A549 (cell line): ENCODE results near the gene FOXQ1. TPM values are rescaled to one million over a fixed set of nuclear protein-coding genes. Genes with fewer than 3 reads are reported as not detected.

ENCODE experiments used
- ATAC-seq, 2 experiments: fragments of 200-7000 bp in 1 of 2; fragments of >200 bp in 1 of 2; cut with Nextera tagmentation in 1 of 2; cut with Tn5 transposase in 1 of 2; 3 replicates each; pipeline versions ENCODE4 v1.8.0 to v1.9.1; 2018 to 2020; ENCODE audit warnings: mild to moderate bottlenecking in 1 of 2, moderate library complexity in 1 of 2
- CTCF ChIA-PET: fragments of 300-600 bp; sonication (Branson Sonifier 250); formaldehyde crosslinking; extraction: SDS; loops from one replicate; lab custom pipeline; 2021; ENCODE audit warnings: antibody characterized with exemption, inconsistent platforms; lab: Yijun Ruan, JAX
- POLR2A ChIA-PET: fragments of 350-600 bp; formaldehyde crosslinking; extraction: SDS; loops from one replicate; lab custom pipeline; 2021; ENCODE audit warnings: antibody characterized with exemption, inconsistent platforms; lab: Yijun Ruan, JAX
- DNase-seq, 2 experiments: peaks; one replicate each; pipeline versions ENCODE4 v3.0.0 to v3.0.0-alpha.2; 2011 to 2016; ENCODE audit warnings: low read depth in 1 of 2, low spot score in 1 of 2
- FAIRE-seq: peaks from 2 replicates; lab custom pipeline; 2011; peaks lifted over from hg19 to GRCh38; lab: Jason Lieb, UNC
- H3K27ac ChIP-seq, 2 experiments: fragments of >200 bp; sonication (Bioruptor Twin); formaldehyde crosslinking; 3 replicates each; pipeline ENCODE4 v1.5.1; 2016 to 2017
- H3K4me1 ChIP-seq: fragments of >200 bp; sonication (Bioruptor Twin); formaldehyde crosslinking; 3 replicates; pipeline ENCODE4 v1.6.1; 2016
- H3K4me2 ChIP-seq: fragments of >200 bp; sonication (Bioruptor Twin); formaldehyde crosslinking; 3 replicates; pipeline ENCODE4 v1.6.1; 2016
- H3K4me3 ChIP-seq: fragments of >200 bp; sonication (Bioruptor Twin); formaldehyde crosslinking; 3 replicates; pipeline ENCODE4 v1.5.1; 2016
- H3K9me3 ChIP-seq: fragments of >200 bp; sonication (Bioruptor Twin); formaldehyde crosslinking; 3 replicates; pipeline ENCODE4 v1.6.1; 2016
- CHD4 ChIP-seq: fragments of 200-600 bp; sonication (generic); IDR thresholded peaks from 2 replicates; pipeline ENCODE4 v1.6.1; 2016; ENCODE audit warnings: antibody characterized with exemption, mild to moderate bottlenecking, borderline replicate concordance
- EHF ChIP-seq: fragments of 250-450 bp; sonication (Bioruptor Pico); IDR thresholded peaks from 2 replicates; pipeline ENCODE4 v1.5.0; 2020; ENCODE audit warnings: mild to moderate bottlenecking
- EP300 ChIP-seq, 2 experiments: fragments of >200 bp; sonication (Bioruptor Twin); formaldehyde crosslinking; IDR thresholded peaks; 2 replicates in 1 of 2; 3 replicates in 1 of 2; pipeline ENCODE4 v1.6.1; 2016 to 2017
- ESRRA ChIP-seq: fragments of 150-350 bp; IDR thresholded peaks from 2 replicates; pipeline ENCODE4 v1.6.1; 2014; ENCODE audit warnings: mild to moderate bottlenecking, low read length, borderline replicate concordance
- FOSB ChIP-seq: fragments of 250-450 bp; sonication (Bioruptor Pico); IDR thresholded peaks from 2 replicates; pipeline ENCODE4 v1.5.0; 2020; ENCODE audit warnings: mild to moderate bottlenecking, moderate library complexity
- FOXS1 ChIP-seq: fragments of 250-450 bp; sonication (Bioruptor Pico); IDR thresholded peaks from 2 replicates; pipeline ENCODE4 v1.5.0; 2020; ENCODE audit warnings: mild to moderate bottlenecking, moderate library complexity
- GATA3 ChIP-seq: IDR thresholded peaks from 2 replicates; pipeline ENCODE4 v1.6.1; 2012; ENCODE audit warnings: borderline replicate concordance
- HDAC2 ChIP-seq: fragments of 200-600 bp; sonication (generic); IDR thresholded peaks from 2 replicates; pipeline ENCODE4 v1.6.1; 2016
- JUN ChIP-seq, 2 experiments: fragments of >200 bp; sonication (Bioruptor Twin); formaldehyde crosslinking; IDR thresholded peaks; 2 replicates in 1 of 2; 3 replicates in 1 of 2; pipeline ENCODE4 v1.6.1; 2016 to 2017
- JUNB ChIP-seq: fragments of >200 bp; sonication (Bioruptor Twin); formaldehyde crosslinking; IDR thresholded peaks from 2 replicates; pipeline ENCODE4 v1.6.1; 2016
- MAZ ChIP-seq: fragments of 150-350 bp; IDR thresholded peaks from 2 replicates; pipeline ENCODE4 v1.6.1; 2014; ENCODE audit warnings: antibody characterized with exemption, low read depth, low read length, borderline replicate concordance
- POLR2A ChIP-seq: IDR thresholded peaks from 2 replicates; pipeline ENCODE4 v1.6.1; 2012; ENCODE audit warnings: mild to moderate bottlenecking, low read length
- RAD21 ChIP-seq, 2 experiments: fragments of >200 bp in 1 of 2; sonication (Bioruptor Twin) in 1 of 2; formaldehyde crosslinking in 1 of 2; IDR thresholded peaks in 1 of 2; conservative IDR thresholded peaks in 1 of 2; 2 replicates in 1 of 2; 3 replicates in 1 of 2; pipeline ENCODE4 v1.6.1; 2012 to 2018; ENCODE audit warnings: inconsistent platforms in 1 of 2
- SREBF2 ChIP-seq: fragments of 450-650 bp; IDR thresholded peaks from 2 replicates; pipeline ENCODE4 v1.6.1; 2014; ENCODE audit warnings: mild to moderate bottlenecking, moderate library complexity
- TP53 ChIP-seq: fragments of 250-450 bp; sonication (Bioruptor Pico); IDR thresholded peaks from 2 replicates; pipeline ENCODE4 v1.5.0; 2021; ENCODE audit warnings: mild to moderate bottlenecking, moderate library complexity
- ZC3H11A ChIP-seq: fragments of 450-650 bp; IDR thresholded peaks from 2 replicates; pipeline ENCODE4 v1.6.1; 2014; ENCODE audit warnings: antibody characterized with exemption, mild to moderate bottlenecking
- ZSCAN20 ChIP-seq: fragments of 250-450 bp; sonication (Bioruptor Pico); IDR thresholded peaks from 2 replicates; pipeline ENCODE4 v1.8.0; 2022; ENCODE audit warnings: mild to moderate bottlenecking, moderate library complexity
- WGBS: methylation state at CpG from one replicate; pipeline ENCODE4 v1.1.6; 2017; ENCODE audit errors: missing lambda C conversion rate; 5-methylcytosine and 5-hydroxymethylcytosine counted together
- polyA minus RNA-seq: library from RNA; depleted of rRNA, polyadenylated mRNA; stranded (reverse); fragments of >200 nt; gene quantifications from 2 replicates; pipeline ENCODE4 v1.2.3, GENCODE V29; 2011; rRNA and poly(A)+ RNA removed
- polyA plus RNA-seq, 4 experiments: library from polyadenylated mRNA; depleted of rRNA in 3 of 4; stranded (reverse); fragments of >200 nt; fragmentation: RNase III in 1 of 4; extraction: RNeasy Plus Mini Kit Qiagen cat#74134 plus additional on column Dnase treatment in 1 of 4; gene quantifications; 2 replicates in 3 of 4; 3 replicates in 1 of 4; pipeline ENCODE4 v1.2.3, GENCODE V29; 2011 to 2017
- TF ChIP-seq, protein P1 (sequence below): fragments of 250-450 bp; sonication (Bioruptor Pico); IDR thresholded peaks from 2 replicates; pipeline ENCODE4 v1.5.0; 2020; ENCODE audit warnings: low read depth, mild to moderate bottlenecking, moderate library complexity
- TF ChIP-seq, protein P2 (sequence below): fragments of 150-350 bp; IDR thresholded peaks from 2 replicates; pipeline ENCODE4 v1.6.1; 2014; ENCODE audit warnings: low read depth, mild to moderate bottlenecking, low read length
- TF ChIP-seq, protein P3 (sequence below): fragments of 450-650 bp; IDR thresholded peaks from 2 replicates; pipeline ENCODE4 v1.6.1; 2014; ENCODE audit warnings: antibody characterized with exemption
- TF ChIP-seq, protein P4 (sequence below): IDR thresholded peaks from 2 replicates; pipeline ENCODE4 v1.6.1; 2012

FOXQ1 gene, protein sequence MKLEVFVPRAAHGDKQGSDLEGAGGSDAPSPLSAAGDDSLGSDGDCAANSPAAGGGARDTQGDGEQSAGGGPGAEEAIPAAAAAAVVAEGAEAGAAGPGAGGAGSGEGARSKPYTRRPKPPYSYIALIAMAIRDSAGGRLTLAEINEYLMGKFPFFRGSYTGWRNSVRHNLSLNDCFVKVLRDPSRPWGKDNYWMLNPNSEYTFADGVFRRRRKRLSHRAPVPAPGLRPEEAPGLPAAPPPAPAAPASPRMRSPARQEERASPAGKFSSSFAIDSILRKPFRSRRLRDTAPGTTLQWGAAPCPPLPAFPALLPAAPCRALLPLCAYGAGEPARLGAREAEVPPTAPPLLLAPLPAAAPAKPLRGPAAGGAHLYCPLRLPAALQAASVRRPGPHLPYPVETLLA
- 2.1 and 3.5 TPM in 2 replicates for polyA plus RNA-seq (2011; rRNA removed)
- 0.49 and 0.98 TPM in 2 replicates for polyA plus RNA-seq (2012; cell fraction: cytosol; rRNA removed)
- polyA plus RNA-seq (2012; cell fraction: nucleus; rRNA removed) = 0.77 and 0.79 TPM in 2 replicates
- polyA plus RNA-seq (2017; fragmentation: RNase III; extraction: RNeasy Plus Mini Kit Qiagen cat#74134 plus additional on column Dnase treatment) = 3.1 to 3.6 TPM (median 3.6 TPM) in 3 replicates
- 1.5 and 1.8 TPM in 2 replicates for polyA minus RNA-seq

DNA sequence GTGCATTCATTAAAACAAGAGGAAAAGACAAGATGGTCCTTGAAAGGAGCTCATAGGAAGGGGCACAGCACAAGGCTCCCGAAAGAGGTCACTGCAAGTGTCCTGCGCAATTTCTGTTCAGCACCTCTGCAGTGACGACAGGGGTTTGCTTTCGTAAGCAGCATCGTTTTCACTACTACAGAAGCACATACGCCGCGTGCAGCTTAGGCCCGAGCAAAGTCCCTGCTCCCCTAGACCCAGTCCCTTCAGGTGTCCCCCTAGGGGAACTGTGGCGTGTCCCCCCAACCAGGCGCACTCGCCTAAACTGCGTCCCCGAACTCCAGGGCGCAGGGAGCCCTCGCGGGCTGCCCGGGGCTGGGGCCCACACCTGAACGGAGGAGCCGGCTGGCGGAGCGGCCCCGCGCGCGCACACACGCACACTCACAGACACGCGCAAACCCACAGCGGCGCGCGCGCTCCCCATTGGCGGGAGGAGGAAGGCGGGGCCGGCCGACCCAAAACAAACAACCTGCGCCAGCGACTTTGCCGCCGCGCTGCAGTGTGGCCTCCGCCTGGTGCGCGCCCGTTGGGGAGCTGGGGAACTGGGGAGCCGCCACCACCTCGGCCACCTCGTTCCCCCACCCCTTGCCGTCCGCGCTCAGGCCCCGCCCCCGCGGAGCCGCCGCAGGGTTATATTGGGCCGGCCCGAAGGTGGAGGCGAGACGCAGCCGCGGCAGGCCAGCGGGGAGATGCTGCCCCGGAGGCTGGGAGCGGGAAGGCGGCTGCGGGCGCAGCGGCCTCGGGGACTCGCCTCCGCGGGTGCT, at the start of gene FOXQ1:
FOXQ1 (plus strand) TSS at position 699 of the 803 bp plus-strand sequence. CDS start 607 bp downstream, outside the sequence.
- TF ChIP-seq, protein P1, sequence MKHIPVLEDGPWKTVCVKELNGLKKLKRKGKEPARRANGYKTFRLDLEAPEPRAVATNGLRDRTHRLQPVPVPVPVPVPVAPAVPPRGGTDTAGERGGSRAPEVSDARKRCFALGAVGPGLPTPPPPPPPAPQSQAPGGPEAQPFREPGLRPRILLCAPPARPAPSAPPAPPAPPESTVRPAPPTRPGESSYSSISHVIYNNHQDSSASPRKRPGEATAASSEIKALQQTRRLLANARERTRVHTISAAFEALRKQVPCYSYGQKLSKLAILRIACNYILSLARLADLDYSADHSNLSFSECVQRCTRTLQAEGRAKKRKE (CRISPR knock-in tag) = no peak
- TF ChIP-seq, protein P2, sequence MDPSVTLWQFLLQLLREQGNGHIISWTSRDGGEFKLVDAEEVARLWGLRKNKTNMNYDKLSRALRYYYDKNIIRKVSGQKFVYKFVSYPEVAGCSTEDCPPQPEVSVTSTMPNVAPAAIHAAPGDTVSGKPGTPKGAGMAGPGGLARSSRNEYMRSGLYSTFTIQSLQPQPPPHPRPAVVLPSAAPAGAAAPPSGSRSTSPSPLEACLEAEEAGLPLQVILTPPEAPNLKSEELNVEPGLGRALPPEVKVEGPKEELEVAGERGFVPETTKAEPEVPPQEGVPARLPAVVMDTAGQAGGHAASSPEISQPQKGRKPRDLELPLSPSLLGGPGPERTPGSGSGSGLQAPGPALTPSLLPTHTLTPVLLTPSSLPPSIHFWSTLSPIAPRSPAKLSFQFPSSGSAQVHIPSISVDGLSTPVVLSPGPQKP = no peak
- TF ChIP-seq SREBF2 = no peak
- TF ChIP-seq FOSB (CRISPR knock-in tag) = no peak
- peak in 1 of 2 experiments; percentile 70; a peak in 2 of 5 replicates for TF ChIP-seq JUN (IDR thresholded peaks at IDR 0.05)
- no peak for TF ChIP-seq ESRRA
- peak; percentile 49; the same call in 1 of the 2 replicates for TF ChIP-seq HDAC2
- TF ChIP-seq TP53 (CRISPR knock-in tag) = no peak
- no peak for TF ChIP-seq MAZ
- TF ChIP-seq JUNB = no peak
- TF ChIP-seq, protein P3, sequence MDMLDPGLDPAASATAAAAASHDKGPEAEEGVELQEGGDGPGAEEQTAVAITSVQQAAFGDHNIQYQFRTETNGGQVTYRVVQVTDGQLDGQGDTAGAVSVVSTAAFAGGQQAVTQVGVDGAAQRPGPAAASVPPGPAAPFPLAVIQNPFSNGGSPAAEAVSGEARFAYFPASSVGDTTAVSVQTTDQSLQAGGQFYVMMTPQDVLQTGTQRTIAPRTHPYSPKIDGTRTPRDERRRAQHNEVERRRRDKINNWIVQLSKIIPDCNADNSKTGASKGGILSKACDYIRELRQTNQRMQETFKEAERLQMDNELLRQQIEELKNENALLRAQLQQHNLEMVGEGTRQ = no peak
- TF ChIP-seq RAD21 (conservative IDR thresholded peaks at IDR 0.05 in 1 of 2, IDR thresholded peaks at IDR 0.05 in 1 of 2) = peak in 1 of 2 experiments; percentile 27; a peak in 2 of 5 replicates
- no peak for TF ChIP-seq GATA3
- TF ChIP-seq CHD4 = no peak
- TF ChIP-seq, protein P4, sequence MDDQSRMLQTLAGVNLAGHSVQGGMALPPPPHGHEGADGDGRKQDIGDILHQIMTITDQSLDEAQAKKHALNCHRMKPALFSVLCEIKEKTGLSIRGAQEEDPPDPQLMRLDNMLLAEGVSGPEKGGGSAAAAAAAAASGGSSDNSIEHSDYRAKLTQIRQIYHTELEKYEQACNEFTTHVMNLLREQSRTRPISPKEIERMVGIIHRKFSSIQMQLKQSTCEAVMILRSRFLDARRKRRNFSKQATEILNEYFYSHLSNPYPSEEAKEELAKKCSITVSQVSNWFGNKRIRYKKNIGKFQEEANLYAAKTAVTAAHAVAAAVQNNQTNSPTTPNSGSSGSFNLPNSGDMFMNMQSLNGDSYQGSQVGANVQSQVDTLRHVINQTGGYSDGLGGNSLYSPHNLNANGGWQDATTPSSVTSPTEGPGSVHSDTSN = no peak
- no peak for TF ChIP-seq EP300 (IDR thresholded peaks at IDR 0.05)
- TF ChIP-seq ZC3H11A = no peak
- TF ChIP-seq ZSCAN20 (CRISPR knock-in tag) = no peak
- no peak for TF ChIP-seq FOXS1
- no peak for TF ChIP-seq EHF (CRISPR knock-in tag)
- peak; percentile 66 for TF ChIP-seq POLR2A
- TF ChIP-seq, all 56 proteins: peak for 4

More for the DNA sequence above, at the start of gene FOXQ1:
- peaks cover 12% of the 10 kb centered on the region for H3K4me1 ChIP-seq
- DNase-seq = peak in 1 of 2 experiments; percentile 66
- peak within 1 kb of the TSS; percentile 70 for H3K4me2 ChIP-seq
- no peaks in the 10 kb centered on the region for H3K9me3 ChIP-seq
- peak within 1 kb of the TSS; percentile 64 for H3K4me3 ChIP-seq
- no peak for FAIRE-seq
- peak; percentile 68 to 81 for ATAC-seq
- ChIA-PET POLR2A (interaction anchor here (0.7 to 3.2 kb wide), 12 partner anchors 14 to 476 kb away, joined by 3 to 26 read pairs (median 4); no protein-coding TSS in a partner anchor), CTCF (interaction anchor here (1.0 to 4.8 kb wide), 11 partner anchors 14 to 514 kb away, joined by 3 to 26 read pairs (median 4); no protein-coding TSS in a partner anchor)
- 0% methylated on average over 9 of the region's 75 CpGs for WGBS
- peak within 1 kb of the TSS; percentile 79 to 91 for H3K27ac ChIP-seq
